H1 (cell line): ENCODE results near the gene CTNNA3. TPM values are rescaled to one million over a fixed set of nuclear protein-coding genes. Genes with fewer than 3 reads are reported as not detected.

ENCODE experiments used
- CTBP2 ChIP-seq: IDR thresholded peaks from 2 replicates; pipeline ENCODE4 v1.7.0; 2011; ENCODE audit warnings: borderline replicate concordance, mild to moderate bottlenecking, moderate library complexity, mixed read lengths, low read length; ENCODE audit not compliant: insufficient read depth, insufficient read length
- EP300 ChIP-seq, 2 experiments: IDR thresholded peaks; 1 replicate in 1 of 2; 2 replicates in 1 of 2; pipeline ENCODE4 v1.6.1; 2011 to 2012; ENCODE audit warnings: low read depth in 2 of 2, low read length in 2 of 2, mild to moderate bottlenecking in 2 of 2, borderline replicate concordance in 1 of 2, inconsistent platforms in 1 of 2, moderate library complexity in 1 of 2
- EZH2 ChIP-seq: fragments of 200-600 bp; sonication (generic); IDR thresholded peaks from 2 replicates; pipeline ENCODE4 v1.7.1; 2012; ENCODE audit warnings: low read depth, mild to moderate bottlenecking, moderate library complexity, low read length, inconsistent platforms; ENCODE audit not compliant: severe bottlenecking
- JUN ChIP-seq: IDR thresholded peaks from 2 replicates; pipeline ENCODE4 v1.6.1; 2011; ENCODE audit warnings: low read depth, mild to moderate bottlenecking, improper control_type of control experiment, low read length
- NANOG ChIP-seq: IDR thresholded peaks from 2 replicates; pipeline ENCODE4 v1.6.1; 2011; ENCODE audit warnings: low read length, low read depth, mild to moderate bottlenecking, inconsistent platforms; ENCODE audit not compliant: insufficient read depth, poor library complexity, severe bottlenecking
- SRF ChIP-seq: IDR thresholded peaks from 2 replicates; pipeline ENCODE4 v1.6.1; 2011; ENCODE audit warnings: mild to moderate bottlenecking, low read depth, low read length, moderate library complexity
- polyA plus RNA-seq, 7 experiments: library from polyadenylated mRNA; depleted of rRNA in 3 of 7; stranded (reverse) in 5 of 7; unstranded in 2 of 7; fragments of >200 nt in 5 of 7; fragments of 200-250 nt in 2 of 7; gene quantifications; 1 replicate in 5 of 7; 2 replicates in 1 of 7; 4 replicates in 1 of 7; pipeline versions ENCODE4 v1.2.1 to v1.2.3, GENCODE V29; 2011 to 2013; ENCODE audit warnings: missing spikeins in 2 of 7, mixed read lengths in 2 of 7
- total RNA-seq: library from RNA; stranded (reverse); fragmentation: NEBNext Ultra II Directional; extraction: Animal tissue kit (Norgen Biotek cat#: 25700); gene quantifications from 2 replicates; pipeline ENCODE4 v1.2.1, GENCODE V29; 2021

CTNNA3 gene
- total and polyA plus RNA-seq, 2 of the 8 experiments (the other 6 are each of a cell fraction or from before 2014, with no cell fraction given) = 1.3 to 1.5 TPM

DNA sequence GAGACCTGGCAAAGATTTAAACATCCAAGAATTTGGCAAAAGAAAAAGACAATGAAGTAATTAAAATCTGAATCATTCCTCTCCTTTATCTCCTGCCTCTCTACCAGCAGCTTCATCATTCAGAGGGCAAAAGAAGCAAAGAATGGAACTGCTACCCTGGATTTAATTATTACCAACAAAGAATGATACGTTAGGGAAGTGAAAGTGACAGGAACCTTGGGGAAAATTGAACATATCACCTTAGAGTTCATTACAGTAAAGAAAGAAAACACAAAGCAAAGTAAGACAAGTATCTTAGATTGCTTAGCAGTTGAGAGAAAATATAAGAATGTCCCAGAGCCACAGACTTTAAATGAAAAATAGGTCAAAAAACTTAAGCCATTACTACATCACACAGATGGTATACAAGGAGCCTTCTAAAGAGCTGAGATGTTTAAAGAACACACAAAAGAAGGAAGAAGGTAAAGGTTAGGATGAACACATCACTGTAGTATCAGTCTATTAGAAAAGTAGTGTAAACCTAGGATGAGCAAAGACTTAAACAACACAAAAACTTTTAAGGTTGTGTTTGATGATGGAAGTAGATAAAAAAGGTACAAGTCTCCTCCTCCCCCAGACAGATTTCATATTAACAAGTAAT is 17.5 kb downstream of the CTNNA3 start (continued):
- no peak for TF ChIP-seq EZH2
- no peak for TF ChIP-seq CTBP2
- TF ChIP-seq EP300 (IDR thresholded peaks at IDR 0.05; ENCODE audit: borderline replicate concordance in 1 of 2, low read depth in 2 of 2, low read length in 2 of 2) = no peak
- TF ChIP-seq JUN = no peak
- no peak for TF ChIP-seq NANOG
- no peak for TF ChIP-seq SRF
